ENCODE data around the gene SIX4.

SIX4 gene

DNA sequence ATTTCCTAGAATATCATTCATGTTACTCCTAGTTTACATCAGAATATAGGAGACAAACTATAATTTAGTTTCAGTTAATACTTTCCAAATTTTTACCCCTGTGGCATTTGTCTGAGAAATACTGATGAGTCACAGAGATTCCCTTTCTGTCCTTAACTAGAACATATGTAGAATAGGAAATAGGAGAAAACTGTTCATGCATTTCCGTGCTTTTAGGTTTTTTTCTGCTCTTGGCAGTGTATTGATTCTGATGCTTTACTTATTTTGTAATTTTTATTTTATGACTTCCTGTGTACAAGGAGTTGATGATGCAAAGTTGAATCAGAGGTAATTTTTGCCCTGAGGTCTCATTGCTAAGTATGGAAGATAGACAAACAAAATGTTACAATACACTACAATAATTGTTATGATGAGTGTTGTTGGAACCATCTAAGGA, 33.4 kb upstream of the SIX4 start:
- H3K27ac ChIP-seq, result no peak overlapping the region
- no peak for TF ChIP-seq ZFX (IDR thresholded peaks at IDR 0.05)
- TF ChIP-seq, protein P1, sequence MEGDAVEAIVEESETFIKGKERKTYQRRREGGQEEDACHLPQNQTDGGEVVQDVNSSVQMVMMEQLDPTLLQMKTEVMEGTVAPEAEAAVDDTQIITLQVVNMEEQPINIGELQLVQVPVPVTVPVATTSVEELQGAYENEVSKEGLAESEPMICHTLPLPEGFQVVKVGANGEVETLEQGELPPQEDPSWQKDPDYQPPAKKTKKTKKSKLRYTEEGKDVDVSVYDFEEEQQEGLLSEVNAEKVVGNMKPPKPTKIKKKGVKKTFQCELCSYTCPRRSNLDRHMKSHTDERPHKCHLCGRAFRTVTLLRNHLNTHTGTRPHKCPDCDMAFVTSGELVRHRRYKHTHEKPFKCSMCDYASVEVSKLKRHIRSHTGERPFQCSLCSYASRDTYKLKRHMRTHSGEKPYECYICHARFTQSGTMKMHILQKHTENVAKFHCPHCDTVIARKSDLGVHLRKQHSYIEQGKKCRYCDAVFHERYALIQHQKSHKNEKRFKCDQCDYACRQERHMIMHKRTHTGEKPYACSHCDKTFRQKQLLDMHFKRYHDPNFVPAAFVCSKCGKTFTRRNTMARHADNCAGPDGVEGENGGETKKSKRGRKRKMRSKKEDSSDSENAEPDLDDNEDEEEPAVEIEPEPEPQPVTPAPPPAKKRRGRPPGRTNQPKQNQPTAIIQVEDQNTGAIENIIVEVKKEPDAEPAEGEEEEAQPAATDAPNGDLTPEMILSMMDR (conservative IDR thresholded peaks at IDR 0.05), result no peak

DNA sequence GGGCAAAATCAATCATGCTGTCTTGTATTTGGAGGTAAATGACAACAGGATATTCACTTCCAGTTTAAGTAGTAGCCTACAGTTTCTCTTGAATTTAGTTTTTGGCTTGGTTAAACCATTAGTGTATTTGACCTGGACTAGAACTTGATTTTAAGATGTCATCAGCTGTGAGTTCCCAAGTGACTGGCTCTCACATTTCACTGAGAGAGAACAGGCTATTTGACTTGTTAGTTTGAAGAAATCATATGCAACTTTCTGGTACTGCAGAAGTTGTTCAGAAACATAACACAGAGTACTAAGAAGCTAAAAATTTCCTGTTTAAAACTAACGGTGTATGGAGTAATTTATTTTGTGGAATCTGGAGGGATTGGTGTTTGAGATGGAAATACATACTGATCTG, 32.7 kb upstream of the SIX4 start:
- no peak overlapping the region for H3K27ac ChIP-seq
- TF ChIP-seq, protein P1 (conservative IDR thresholded peaks at IDR 0.05), result no peak

DNA sequence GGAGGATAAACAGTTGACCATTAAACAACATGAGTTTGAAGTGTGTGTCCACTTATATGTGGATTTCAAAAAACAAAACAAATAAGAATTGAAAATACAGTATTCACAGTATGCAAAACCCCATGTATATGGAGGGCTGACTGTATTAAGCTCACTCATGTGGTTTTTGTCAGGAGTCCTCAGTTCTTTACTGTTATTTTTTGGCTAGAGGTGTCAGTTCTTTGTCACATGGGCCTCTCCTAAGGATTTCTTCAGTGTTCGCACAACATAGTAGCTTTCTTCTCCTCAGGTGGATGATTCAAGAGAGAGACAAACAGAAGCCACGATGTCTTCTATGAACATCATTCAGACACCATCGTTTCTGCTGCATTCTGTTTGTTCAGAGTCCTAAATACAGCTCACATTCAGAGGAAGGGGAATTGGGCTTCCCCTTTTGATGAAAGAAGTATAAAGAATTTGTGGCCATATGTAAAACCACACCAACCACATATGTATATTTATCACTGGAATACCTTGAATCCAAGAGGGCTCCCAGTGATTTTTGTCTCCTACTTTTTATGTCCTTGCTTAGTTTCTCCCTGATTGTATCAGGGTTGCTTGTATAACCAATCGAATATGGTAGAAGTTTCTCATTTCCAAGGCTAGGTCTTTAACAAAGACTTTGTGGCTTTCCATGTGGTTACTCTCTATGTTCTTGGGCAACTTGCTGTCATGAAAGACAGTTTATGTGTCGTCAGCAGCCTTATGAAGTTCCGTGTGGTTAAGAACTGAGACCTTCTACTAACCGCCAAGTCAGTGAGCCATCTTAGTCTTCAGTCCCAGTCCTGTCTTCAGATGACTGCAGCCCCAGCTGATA, 29.3 kb upstream of the SIX4 start:
- TF ChIP-seq, protein P1 (conservative IDR thresholded peaks at IDR 0.05), result no peak
- no peak for TF ChIP-seq ZFX (IDR thresholded peaks at IDR 0.05)
- H3K27ac ChIP-seq, result no peak overlapping the region

DNA sequence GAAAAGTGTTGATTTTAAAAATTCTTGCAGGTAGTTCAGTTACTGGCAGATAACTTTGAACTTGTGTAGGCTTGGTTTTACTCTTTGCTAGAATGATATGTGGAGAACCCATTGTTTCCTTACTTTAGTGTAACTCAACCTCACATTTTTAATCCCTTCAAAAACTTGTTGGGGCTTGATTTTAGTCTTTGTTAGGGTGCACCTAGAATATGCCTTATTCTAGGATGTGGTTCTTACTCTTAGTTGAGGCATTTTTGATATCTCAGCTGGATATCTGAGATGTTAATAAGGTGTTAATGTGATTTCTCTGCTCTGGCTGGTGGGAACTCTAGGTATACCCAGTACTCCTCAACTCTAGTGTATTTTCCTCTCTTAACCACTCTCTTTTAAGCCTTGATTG, 20.4 kb upstream of the SIX4 start:
- H3K27ac ChIP-seq, result no peak overlapping the region
- TF ChIP-seq, protein P1 (conservative IDR thresholded peaks at IDR 0.05), result no peak

DNA sequence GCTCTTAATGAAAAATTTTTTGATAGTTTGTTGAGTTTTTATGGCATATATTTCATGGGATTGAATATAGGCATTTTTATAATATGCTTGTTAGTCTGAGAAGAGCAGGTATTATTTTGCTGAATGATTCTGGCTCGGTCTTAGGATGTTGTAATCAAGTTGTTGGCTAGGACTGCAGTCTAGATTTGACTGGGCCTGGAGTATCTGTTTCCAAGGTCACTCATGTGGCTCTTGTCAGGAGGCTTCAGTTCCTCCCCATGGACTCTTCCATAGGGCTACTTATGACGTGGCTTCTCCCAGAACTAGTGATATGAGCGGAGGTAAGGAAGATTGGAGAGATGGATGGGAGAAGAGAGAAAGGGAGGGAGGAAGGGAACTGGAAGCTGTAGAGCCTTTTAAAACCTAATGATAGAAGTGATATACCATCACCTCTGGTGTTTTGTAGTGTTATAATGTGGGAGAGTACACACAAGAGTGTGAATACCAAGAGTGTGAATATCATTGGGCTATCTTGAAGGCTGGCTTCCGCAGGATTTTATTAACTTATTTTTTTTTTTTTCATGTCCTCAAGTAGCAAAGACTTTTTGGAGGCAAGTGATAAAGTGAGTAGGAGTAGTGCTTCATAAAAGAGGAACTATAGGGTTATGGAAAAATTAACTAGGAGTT, 14.8 kb upstream of the SIX4 start:
- TF ChIP-seq, protein P1 (conservative IDR thresholded peaks at IDR 0.05), result no peak
- TF ChIP-seq ZFX (IDR thresholded peaks at IDR 0.05), result no peak
- H3K27ac ChIP-seq, result no peak overlapping the region

DNA sequence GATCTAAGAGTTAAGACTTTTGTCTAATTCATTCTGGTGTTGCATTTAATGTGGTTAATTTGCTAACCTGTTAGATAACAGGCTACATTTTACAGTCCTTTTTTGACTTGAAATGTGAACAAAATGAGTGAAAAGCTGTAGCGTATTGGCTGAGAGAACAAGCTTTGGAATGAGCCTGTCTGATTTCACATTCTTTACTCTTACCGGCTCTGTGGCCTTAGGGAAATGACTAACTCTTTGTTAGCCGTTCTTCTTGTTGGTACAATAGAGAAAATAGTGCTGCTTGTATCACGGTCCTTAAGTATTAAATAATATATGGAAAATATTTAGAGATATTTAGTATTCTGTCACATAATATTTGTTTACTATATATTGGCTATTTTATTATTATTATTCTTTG, 12.3 kb upstream of the SIX4 start:
- H3K27ac ChIP-seq, result no peak overlapping the region
- no peak for TF ChIP-seq ZFX (IDR thresholded peaks at IDR 0.05)
- TF ChIP-seq, protein P1 (conservative IDR thresholded peaks at IDR 0.05), result no peak

DNA sequence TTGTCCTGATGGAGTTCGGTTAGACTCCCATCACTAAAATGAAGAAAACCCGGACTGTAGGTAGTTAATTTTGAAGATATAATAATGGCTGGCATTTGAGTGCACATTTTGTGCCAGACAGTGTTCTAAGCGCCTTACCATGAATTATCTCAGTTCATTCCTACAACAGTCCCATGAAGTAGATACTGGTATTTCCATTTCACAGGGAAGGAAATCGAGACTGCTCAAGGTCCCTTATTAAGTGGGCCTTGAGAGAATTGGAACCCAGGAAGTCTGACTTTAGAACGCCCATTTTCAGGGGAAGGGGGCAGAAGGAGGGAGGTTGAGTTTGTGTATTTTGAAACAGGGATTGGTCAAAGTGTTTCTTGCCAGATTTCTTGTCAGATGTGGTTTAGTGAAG, 11.3 kb upstream of the SIX4 start:
- H3K27ac ChIP-seq, result no peak overlapping the region
- no peak for TF ChIP-seq ZFX (IDR thresholded peaks at IDR 0.05)
- TF ChIP-seq, protein P1 (conservative IDR thresholded peaks at IDR 0.05), result no peak

Data from C4-2B (cell line).